RPMI8226 (cell line): ENCODE results near the gene DLX5.

Experiments
- DNase-seq: peaks from one replicate; pipeline ENCODE4 v3.0.0-alpha.2; 2015

Gene DLX5

DNA sequence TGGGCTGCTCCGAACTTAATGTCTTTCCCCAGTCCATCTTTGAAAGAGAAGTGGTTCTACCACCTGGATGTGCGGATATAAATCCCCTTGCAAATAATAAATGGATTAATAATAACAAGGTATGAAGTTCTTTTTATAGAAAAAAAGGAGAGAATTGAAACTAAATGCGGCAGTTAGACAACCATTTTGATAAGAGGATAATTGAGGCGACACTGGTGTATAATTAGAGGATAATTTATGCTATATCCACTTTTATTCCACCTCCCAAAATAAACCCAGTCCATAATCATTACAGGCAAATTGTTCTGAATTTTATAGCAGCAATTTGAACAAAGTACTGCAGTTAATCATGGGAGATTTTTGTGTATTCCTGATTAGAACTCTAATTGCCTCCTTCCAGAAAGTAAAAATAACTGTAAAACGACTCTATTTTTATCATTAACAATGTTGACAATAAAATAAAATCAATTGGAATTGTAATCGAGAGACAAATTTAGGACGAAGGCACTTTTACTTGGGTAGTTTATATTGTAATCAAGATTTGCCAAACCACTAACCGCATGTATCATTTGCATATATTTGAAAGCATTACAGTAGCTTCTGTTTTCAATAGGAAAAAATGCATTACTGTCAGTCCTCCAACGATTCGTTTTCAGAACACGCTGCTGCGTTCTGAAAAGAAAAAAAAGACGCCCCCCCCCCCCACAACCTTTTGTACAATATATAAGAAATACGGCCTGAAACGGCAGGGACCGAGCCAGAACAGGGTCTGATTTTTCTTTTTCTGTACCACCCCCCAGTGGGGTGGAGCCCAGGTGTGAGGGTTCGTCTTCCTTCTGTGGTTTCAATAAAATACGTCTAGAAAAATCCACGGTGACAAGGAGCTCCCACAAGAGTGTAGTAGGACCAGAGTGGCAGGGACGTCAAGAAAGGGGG lies 20.1 kb downstream of the DLX5 start:
- DNase-seq: no peak

DNA sequence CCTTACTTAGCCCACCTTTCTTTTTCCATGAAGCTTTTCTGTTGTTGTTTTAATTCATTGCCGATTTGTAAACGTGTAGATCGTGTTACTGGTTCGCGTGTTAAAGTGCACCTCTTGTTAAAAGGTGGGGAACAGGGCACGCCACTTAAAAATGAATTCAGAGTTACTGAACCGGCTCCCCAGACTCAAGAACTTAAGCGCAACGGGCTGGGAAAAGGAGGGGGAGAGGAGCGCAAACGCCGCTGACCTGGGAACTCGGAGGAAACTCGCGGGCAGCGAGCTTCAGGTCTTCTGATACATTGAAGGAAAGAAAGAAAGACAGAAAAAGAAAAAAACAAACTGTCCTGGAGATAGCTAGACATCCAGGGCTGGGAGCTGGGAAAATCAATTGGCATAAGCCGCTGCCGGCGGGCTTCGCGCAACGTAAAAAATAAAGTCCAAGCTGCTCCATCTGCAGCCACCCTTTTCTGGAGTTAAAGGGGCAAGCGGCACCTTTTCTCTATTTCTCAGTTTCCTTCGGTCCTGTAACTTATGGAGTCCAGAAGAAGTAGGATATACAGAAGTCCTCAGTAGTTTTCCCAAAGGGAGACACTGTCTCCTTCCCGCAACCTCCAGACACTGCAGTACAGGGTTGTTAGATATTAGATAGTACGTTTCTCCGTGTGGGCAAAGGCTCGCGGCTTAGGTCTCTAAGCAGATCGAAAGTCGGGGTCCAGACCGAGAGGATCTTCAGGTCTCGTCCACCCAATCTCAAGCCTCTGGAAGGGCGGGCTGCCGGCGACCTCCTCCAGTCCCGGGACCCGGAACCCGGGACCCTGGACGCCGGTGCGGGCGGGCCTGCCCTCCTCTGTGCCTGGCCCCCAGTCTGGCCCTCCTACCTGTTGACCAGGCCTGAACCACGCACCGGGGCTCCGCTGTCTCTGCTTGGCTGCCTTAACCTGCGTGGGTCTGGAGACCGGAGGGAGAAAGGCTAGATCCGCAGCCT lies 21.1 kb downstream of the DLX5 start:
- DNase-seq: no peak

DNA sequence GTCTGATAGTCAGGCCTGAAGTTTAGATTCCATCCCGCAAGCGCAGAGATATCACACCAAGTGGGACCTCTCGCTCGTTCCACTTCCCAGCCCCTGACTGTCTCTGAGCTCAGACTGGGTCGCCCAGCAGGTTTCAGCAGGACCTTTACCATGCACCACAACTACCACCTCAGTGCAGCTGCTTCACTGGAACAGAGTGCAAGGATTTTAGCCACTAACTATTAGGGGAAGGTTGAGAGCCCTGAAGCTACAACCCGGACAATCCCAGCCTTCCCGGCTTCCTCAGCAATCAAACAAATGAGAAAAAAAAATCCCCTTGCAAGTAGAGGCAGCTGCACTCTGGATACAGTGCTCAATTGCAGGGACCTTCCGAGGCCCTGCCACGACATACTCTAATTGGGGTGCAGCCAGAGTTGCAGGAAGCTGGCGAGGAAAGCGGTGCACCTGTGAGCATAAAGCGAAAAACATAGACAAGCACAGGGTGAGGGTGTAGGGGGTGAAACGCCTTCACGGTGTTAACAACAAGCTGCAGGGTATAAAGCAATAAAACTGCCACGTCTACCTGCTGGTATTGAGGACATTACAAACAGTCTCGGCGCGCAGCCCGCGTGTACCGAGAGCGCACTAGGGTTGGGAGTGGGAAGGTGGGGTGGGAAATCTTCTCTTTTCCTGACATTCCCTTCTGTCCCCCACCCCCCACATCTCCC lies 21.9 kb downstream of the DLX5 start:
- DNase-seq: no peak

DNA sequence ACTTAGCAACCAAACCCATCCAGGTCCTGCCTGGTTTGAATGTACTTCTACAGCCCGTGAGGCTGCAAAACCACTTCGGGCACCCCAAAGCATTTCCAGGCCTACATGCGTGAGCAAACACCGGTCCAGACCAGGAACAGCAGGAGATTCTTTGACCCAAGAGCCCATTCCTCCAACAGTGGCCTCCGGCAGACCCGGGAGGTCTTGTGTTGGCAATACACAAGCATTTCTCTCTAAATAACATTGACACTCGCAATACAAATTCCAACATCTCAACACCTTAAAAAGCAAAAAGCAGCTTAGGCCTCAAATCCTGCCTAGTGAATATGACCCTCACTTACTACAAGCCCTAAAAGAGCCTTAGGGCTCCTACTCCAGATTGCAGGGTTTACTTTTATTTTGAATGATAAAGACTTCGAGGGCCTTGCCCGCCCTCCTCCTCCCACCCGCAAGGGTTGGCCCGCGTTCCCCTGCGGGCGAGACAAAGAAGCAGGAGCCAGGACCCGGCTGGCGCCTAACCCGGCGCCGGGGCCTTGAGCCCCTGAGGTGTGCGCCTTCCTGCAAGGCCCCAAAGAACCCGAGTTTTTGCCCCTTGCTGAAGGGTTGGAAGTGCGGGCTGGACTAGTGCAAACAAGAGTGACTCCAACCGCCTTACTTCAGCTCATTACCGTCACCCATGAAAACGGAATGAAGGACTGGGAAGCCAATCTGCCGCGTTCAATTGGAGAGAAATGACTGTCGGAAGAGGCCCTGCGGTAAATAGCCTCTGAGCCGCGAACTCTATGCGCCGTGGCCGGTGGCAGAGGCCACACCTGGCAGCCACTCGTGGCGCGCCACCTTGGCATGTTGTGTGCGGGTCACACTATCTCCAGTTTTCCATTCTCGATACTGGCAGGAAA lies 22.7 kb downstream of the DLX5 start:
- no peak for DNase-seq

DNA sequence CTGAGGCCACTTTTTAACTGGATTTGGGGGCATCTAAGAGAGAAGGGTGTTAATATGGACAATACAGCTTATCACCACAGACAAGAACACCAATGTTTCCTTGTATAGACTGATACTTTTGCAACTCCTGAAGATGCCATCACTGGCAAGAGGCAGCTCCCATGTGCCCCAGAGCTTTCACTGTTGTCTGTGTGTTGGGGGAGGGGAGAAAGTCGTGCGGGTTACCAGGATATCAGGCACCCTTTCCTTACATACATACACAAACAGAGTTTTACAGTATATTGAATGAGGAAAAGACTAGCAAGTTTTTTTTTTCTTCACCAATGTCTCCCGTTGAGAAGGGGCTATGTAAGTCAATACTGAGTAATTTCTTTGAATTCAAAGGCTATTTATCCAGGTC lies 23.4 kb downstream of the DLX5 start:
- no peak for DNase-seq

DNA sequence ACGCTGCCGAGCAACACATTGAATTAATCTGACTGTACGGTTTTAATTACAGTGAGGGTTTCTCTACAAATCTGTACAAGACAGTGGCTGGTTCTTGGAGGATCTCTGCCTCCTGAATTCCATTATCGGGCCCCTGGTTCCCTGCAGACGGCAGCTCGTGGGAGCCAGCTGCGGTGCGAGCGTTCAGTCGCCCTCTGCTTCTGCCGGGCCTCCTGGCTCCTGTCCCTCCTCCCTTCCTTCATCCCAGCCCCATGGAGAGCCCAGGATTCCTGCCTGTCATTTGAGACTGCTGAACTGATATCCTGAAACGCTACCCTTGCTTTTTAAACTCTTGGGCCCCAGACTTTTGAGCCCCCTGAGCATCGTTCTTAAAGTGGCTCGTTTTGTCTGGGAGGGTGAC lies 25.9 kb downstream of the DLX5 start:
- DNase-seq: no peak

DNA sequence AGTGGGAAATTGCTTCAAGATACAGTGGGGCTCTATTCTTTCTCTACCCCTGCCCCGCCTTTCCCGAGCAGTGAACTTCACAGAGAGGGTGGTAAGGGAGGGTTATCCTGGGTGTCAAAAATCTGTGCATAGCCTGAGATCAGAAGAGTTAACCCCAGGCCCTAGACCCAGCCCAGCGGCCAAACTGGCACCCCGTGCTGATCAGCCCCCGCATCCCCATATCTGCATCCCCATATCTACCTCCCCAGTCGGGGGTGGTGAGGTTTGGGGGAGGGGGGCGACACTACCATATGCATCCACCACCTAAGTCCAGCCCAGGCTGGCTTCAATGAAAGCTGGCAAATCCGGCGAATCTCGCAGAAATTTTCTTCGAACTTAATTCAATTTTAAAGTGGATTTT lies 26.3 kb downstream of the DLX5 start:
- DNase-seq: no peak

DNA sequence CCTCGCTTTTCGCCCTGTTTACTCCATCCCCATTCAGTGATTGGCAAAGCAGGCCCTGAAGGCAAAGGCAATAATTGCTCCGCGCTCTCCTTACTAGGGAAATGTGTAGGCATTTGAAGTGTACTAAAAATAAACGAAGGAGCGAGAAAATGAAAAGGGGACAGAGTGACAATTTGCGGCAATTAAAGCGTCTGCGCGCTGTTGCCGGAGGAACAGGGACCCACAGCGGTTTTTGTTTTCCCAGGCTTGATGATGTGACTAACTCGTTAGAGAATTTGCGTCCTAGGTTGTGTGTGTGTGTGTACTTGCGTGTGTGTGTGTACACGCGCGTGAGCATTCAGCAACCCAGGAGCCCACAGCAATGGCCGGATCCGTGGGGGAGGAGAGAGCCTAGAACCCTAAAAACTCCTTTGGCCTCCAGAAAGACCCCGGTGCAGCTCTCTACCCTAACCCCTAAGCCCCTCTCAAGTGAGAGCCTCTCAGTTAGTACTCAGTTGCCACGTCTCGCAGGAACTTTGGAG lies 27.1 kb downstream of the DLX5 start:
- no peak for DNase-seq

DNA sequence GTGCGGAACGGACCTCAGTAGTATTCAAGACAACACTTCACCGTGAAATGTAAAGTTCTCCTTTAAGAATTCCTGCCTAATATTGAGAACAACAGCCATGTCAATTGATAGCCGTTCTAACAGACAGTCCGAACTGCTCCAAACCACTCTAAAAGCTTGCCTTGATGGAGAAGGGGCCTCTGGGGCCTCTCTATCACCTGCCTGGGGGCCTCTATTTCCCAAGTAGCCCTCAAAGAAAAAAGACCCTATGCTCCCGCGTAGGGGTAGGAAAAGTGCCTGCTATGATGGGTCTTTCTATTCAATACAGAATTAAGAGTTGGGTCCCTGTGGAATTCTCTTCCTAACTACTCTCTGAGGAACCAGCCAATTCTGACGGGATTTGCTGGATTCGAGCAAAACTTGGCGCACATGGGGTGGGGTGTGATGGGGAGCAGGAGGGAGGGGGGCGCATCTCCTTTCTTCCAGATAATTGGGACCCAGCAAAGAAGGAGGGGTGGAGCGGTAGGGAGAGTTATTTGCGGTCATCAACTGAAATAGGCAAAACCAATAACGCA lies 27.6 kb downstream of the DLX5 start:
- DNase-seq: no peak

DNA sequence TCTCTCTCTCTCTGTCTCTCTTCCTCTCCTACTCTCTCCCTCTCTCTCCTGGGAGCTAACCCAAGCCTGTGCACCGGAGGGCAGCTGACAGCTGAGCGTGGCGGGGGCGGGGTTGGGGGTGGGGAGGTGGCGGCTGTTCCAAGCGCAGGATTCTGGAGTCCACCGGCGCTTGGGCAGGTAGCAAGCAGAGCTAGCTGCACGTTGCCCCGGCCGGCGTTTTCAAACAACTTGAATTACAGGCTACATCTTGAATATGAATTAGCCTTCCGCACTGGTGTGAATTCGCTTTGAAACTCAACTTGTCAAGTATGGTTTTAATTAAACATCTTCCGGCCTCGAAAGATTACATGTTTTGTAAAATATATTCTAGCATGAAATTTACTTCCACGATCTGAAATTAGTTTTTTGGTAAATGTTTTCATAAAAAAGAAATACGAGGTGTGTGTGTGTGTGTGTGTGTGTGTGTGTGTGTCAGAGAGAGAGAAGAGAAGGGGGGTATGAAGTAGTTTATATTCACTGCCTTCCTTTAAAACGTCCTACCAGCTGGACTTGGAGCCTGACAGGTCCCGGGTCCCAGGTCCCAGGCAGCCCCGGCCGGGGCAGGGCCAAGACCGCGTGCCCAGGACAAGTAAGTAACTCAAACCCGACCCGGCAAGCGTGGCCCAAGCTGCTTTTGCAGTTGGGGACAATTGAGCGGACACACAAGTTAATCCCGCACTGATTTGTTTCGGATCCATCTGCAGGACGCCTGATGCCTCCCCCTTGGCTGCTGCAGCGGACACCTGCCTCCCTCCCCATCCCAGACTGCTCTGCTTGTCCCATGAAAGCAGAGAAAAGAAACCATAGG lies 28.3 kb downstream of the DLX5 start:
- DNase-seq: no peak

DNA sequence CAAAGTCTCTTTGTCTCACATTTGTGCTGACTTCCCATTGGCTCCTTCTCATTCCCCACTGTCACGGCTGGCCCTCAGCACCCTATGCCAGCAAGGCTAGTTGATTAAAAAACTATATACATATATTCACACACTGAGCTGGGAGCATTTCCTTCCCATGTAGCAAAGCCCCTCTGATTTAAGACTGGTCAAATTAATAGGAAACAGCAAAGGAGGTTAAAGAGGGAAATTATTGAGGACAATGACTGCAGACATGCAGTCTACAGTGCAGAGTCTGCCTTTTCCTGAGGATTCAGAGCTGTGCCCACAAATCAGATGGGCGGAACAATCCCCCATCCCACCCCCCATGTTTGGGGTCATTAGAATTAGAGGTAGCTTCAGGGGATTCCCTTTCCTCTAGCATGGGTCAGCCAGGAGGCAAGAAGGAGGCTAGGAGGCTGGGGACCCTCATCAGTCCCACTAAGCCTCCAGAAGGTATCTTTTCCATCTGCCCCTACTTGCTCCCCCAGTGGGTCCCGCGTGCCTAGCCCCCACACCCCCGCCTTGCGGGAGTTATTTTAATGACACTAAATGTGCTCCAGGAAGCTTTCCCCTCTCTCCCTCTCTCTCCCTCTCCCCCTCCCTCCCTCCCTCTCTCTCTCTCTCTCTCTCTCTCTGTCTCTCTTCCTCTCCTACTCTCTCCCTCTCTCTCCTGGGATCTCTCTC lies 29.1 kb downstream of the DLX5 start:
- DNase-seq: no peak

DNA sequence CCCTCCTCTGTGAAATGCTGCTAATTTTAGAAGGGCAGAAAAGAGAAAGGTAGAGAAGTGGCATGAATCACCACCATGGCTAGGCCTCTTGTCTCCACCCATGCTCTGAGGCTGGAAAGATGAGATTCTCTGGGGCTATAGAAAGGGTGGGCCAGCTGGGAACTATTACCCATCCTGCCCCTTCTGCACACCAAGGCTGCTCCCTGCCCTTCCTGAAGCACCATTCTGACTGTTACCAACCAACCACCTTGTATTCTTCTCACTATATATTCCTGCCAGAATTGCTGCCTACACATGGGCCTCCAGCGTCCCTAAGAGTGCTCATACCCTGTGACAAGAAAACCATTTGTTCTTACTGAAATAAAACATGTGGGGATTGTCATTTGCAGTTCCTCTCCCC lies 30.7 kb downstream of the DLX5 start:
- no peak for DNase-seq

DNA sequence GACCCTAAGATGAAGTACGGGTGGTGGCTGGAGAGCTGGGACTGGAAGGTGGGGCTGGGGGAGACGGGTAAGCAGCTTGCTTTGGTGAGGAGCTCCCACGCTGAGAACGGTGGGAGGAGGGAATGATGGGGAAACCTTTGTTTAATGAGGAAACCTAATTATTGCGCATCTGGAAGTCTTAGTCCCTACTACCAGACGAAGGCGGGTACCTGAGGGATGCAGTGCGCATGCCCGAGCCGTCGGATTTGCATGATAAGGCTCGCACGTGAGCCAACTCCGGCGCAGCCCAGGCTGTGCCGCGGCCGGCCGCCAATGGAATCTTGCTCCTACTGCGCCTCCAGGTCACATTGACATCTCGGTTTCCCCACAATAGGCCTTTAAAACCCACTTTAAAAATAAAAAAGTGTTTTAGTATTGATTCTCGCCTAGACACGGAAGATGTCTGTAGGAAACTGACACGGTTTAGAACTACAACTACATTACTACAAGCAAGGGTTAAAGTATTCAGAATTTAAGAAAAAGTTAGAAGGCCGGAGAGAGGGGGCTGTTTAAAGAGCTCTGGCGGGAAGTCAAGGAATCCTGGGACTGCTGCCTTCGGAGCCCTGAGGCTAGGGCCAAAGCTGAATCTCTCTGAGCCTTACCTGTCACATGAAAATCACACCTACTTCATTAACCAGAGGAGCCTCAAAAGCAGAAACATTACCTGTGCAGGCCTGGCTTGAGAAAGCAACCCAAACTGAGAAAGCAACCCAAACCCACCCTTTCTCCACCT lies 31.4 kb downstream of the DLX5 start:
- DNase-seq: no peak

DNA sequence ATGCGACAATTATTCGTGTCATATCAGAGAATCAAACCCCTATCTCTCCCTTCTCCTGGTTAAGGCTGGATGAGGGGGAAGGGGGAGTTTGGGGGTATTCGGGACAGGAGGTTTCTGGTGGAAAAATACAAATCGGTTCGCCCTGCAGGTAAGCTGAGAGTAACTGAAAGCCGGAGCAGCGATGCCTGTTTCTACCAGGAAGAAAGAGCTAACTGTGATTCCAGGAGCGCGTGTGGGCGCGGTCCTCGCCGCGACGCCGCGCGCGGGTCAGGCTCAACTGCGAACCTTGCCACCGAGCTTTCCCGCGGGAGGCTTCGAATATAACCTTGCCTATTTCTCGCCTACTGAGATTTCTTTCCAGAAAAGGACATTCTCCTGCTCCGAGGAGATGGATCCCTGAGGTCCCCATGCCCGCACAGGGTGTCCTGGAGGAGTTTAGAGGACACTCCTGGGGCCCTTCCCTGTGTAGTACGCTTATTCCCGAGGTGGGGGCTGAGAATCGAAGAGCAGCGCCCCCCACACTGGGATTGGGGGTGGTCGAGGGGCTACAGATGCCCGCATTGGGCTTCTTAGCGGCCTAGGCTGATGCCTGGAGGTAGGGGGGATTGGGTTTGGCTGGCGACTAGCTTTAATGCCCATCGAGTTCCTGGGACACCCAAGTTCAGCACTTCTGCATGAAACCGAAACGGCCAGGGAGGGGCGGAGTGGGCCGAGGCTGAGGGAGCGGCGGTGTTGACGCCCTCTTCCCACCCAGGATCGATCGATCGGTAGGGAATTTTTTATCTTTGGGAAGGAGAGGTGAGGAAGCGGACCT lies 32.2 kb downstream of the DLX5 start:
- no peak for DNase-seq

DNA sequence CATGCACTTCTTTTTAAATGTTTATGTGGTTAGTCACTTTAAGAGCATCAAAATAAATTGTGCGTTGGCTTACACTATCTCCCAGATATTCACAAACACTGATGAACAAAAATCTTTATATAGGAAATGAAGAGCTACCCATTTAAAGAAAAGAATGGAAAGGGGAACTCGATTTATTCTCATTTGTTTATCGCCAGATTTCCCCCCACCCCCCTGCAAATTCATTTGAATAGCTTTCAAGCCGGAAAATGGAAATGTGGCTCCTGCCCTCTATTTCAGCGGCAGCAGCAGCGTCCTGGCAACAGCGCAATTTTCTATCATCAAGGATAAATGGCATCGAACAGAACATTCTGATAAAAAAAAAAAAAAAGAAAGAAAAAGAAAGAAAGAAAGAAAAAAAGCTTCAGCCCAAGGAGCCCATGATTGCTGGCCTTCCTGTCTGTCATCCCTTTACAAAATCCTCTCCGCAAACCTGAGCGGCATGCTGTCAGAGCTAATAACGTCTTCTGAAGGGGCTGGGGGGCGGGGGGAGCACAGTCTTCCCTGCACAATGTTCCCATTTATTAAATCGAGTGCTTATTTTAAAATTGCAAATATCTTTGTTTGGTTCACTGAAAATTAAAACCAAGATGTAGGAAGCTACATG lies 33.0 kb downstream of the DLX5 start:
- DNase-seq: no peak

DNA sequence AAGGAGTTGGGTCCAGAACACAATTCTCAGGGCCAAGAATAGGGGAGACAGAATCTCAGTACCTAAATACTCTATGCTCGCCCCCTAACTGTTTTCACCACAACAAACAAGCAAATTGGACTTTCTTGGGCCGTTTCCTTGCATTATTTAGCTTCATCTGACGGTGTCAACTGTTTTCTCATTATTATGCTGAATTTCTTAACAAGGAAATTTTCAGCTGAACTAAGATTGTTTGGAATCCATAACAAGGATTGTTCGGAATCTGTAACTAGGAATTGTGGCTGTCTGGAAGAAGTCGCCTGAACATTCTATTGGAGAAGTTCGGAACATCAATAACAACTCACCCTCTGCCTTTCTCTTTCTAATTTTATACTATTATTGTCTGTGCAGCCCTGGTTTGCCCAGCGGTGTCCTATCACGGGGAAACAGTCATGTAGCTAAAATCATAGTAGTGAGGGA lies 34.7 kb downstream of the DLX5 start:
- DNase-seq: no peak

DNA sequence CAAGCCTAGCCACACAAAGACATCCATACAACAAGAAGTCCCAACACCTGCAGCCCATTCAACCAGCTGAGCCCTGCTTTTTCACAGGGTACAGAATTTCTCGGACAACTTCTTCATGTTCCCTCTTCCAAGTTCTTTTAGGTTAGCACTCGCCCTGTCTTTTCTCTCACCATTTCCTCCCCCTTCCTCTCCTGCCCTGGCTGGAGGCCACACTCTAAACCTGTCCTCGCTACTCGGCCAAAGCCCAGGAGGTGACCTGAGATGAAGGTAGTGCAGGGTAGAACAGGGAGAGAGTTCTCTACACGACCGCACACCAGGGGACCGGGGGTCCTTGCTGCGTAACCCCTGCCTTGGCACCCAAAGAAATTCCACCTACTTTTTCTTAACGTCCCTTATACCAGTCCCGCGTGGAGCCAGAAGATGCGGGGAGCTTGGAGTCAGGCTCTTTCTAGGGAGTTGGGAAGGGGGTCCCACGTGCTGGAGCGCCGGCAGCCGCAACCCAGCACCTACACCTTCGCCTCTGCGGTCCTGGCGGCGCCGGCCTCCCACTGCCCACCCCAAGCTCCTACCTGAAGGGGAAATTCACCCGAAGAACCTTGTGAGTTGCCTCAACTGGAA lies 35.3 kb downstream of the DLX5 start:
- no peak for DNase-seq
